CD4-positive, alpha-beta T cell (primary cell): Measurements from ENCODE around the gene HJURP. TPM values are rescaled to one million over a fixed set of nuclear protein-coding genes. Genes with fewer than 3 reads are reported as not detected.
"Not testable (repeated sequence)": the region's sequence is repeated elsewhere in the genome, so short reads cannot be mapped to it uniquely, and the experiment has no call there.

ENCODE experiments used
- ATAC-seq: fragments of 200-7000 bp; cut with Tn5 transposase; one replicate; pipeline ENCODE4 v1.10.0; 2022; ENCODE audit warnings: mild to moderate bottlenecking; ENCODE audit not compliant: poor library complexity
- CTCF ChIA-PET: fragments of 350-600 bp; sonication (Branson Sonifier 250); formaldehyde crosslinking; loops from one replicate; lab custom pipeline; 2021; ENCODE audit warnings: antibody characterized with exemption, inconsistent platforms; lab: Charles Lee
- POLR2A ChIA-PET: fragments of 350-600 bp; sonication (Branson Sonifier 250); formaldehyde crosslinking; loops from one replicate; lab custom pipeline; 2021; ENCODE audit warnings: antibody characterized with exemption, inconsistent platforms; lab: Charles Lee
- DNase-seq, 14 experiments: peaks; one replicate each; pipeline ENCODE4 v3.0.0-alpha.2; 2013 to 2020; ENCODE audit warnings: mixed read lengths in 2 of 14
- H3K27ac ChIP-seq, 2 donors: one replicate each; pipeline versions ENCODE4 v1.5.1 to v1.7.0; 2013; ENCODE audit warnings: low read length in 2 of 2, low read depth in 1 of 2, mild to moderate bottlenecking in 1 of 2
- H3K27me3 ChIP-seq, 2 experiments: 1 replicate in 1 of 2; 2 replicates in 1 of 2; pipeline versions ENCODE4 v1.6.1 to v1.7.0; 2013; ENCODE audit warnings: low read length in 2 of 2, control low read depth in 1 of 2, mild to moderate bottlenecking in 1 of 2, moderate library complexity in 1 of 2; ENCODE audit not compliant: insufficient read depth in 2 of 2, control insufficient read depth in 1 of 2
- H3K36me3 ChIP-seq: one replicate; pipeline ENCODE4 v1.6.1; 2013; ENCODE audit warnings: low read length, control low read depth; ENCODE audit not compliant: insufficient read depth
- H3K4me1 ChIP-seq: one replicate; pipeline ENCODE4 v1.6.1; 2013; ENCODE audit warnings: low read length, control low read depth; ENCODE audit not compliant: insufficient read depth
- H3K4me3 ChIP-seq: one replicate; pipeline ENCODE4 v1.5.1; 2013; ENCODE audit warnings: mild to moderate bottlenecking, low read length, moderate library complexity
- H3K9me3 ChIP-seq, 2 experiments: 1 replicate in 1 of 2; 2 replicates in 1 of 2; pipeline versions ENCODE4 v1.6.1 to v1.7.0; 2013; ENCODE audit warnings: low read length in 2 of 2, mild to moderate bottlenecking in 2 of 2, control low read depth in 1 of 2, moderate library complexity in 1 of 2; ENCODE audit not compliant: control insufficient read depth in 1 of 2, insufficient read depth in 1 of 2
- H3K27ac Mint-ChIP-seq: one replicate; pipeline ENCODE4 v1.8.0; 2020; ENCODE audit warnings: mixed read lengths
- H3K27me3 Mint-ChIP-seq: one replicate; pipeline ENCODE4 v1.8.0; 2021; ENCODE audit warnings: mixed read lengths
- H3K36me3 Mint-ChIP-seq: one replicate; pipeline ENCODE4 v1.8.0; 2021; ENCODE audit warnings: low read depth, mixed read lengths
- H3K4me1 Mint-ChIP-seq: one replicate; pipeline ENCODE4 v1.8.0; 2021; ENCODE audit warnings: low read depth, mixed read lengths
- H3K4me3 Mint-ChIP-seq: one replicate; pipeline ENCODE4 v1.8.0; 2020; ENCODE audit warnings: mild to moderate bottlenecking, mixed read lengths
- H3K9me3 Mint-ChIP-seq: one replicate; pipeline ENCODE4 v1.8.0; 2020; ENCODE audit warnings: mixed read lengths
- intact Hi-C, 2 experiments: fragments of 100-400 bp; cut with DNase I in 1 of 2; cut with micrococcal nuclease in 1 of 2; formaldehyde crosslinking; loops; one replicate each; pipeline versions ENCODE4 v1.15.1 to v1.9.0; 2023 to 2025; cut with DNase I, micrococcal nuclease
- total RNA-seq, 174 experiments: library from RNA in 2 of 174; stranded (reverse) in 2 of 174; gene quantifications; one replicate each; pipeline ENCODE4 v1.2.3 and lab custom pipeline; 2021 to 2026
- TF ChIP-seq, protein P1 (sequence below): fragments of 200-600 bp; IDR thresholded peaks from one replicate; pipeline ENCODE4 v1.8.0; 2022; ENCODE audit warnings: antibody characterized with exemption, mild to moderate bottlenecking

The HJURP gene
- total RNA-seq, 2 experiments from 2014 or later: 0.22 to 0.25 TPM

DNA sequence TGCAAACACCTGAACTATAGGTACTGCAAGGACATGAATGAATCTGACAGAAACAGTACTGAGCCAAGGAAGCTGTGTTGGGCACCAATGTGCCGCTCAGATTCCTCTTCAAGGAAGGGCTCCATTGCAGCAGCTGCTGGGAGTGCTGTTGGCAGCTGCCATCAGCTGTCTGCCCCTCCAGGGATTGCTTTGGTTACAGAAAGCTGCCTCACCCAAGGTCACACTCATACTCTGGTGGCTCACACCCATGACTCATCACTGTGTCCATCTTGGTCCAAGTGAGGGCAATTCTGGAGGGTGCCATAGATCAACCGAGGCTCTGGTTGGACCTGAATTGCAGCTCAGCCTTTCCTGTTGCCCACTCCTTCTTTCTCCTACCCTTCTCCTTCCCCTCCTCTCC, 38.5 kb upstream of the HJURP start:
- no peak for DNase-seq
- ChIA-PET CTCF (no interaction called here), POLR2A (no interaction called here)
- no peaks in the 10 kb centered on the region for H3K36me3 Mint-ChIP-seq
- H3K27ac Mint-ChIP-seq: no peak overlapping the region
- Histone ChIP-seq H3K27me3 (peaks cover 10 to 14% of the 10 kb centered on the region in 2 experiments), H3K4me3 (no peak overlapping the region), H3K4me1 (no peaks in the 10 kb centered on the region), H3K27ac (no peak overlapping the region), H3K9me3 (no peaks in the 10 kb centered on the region), H3K36me3 (no peaks in the 10 kb centered on the region)
- ATAC-seq: no peak
- H3K9me3 Mint-ChIP-seq: no peaks in the 10 kb centered on the region
- peaks cover 51% of the 10 kb centered on the region for H3K27me3 Mint-ChIP-seq
- TF ChIP-seq, protein P1, sequence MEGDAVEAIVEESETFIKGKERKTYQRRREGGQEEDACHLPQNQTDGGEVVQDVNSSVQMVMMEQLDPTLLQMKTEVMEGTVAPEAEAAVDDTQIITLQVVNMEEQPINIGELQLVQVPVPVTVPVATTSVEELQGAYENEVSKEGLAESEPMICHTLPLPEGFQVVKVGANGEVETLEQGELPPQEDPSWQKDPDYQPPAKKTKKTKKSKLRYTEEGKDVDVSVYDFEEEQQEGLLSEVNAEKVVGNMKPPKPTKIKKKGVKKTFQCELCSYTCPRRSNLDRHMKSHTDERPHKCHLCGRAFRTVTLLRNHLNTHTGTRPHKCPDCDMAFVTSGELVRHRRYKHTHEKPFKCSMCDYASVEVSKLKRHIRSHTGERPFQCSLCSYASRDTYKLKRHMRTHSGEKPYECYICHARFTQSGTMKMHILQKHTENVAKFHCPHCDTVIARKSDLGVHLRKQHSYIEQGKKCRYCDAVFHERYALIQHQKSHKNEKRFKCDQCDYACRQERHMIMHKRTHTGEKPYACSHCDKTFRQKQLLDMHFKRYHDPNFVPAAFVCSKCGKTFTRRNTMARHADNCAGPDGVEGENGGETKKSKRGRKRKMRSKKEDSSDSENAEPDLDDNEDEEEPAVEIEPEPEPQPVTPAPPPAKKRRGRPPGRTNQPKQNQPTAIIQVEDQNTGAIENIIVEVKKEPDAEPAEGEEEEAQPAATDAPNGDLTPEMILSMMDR: no peak
- H3K4me3 Mint-ChIP-seq: no peak overlapping the region
- H3K4me1 Mint-ChIP-seq: no peaks in the 10 kb centered on the region
- intact Hi-C loops: no loop called here

DNA sequence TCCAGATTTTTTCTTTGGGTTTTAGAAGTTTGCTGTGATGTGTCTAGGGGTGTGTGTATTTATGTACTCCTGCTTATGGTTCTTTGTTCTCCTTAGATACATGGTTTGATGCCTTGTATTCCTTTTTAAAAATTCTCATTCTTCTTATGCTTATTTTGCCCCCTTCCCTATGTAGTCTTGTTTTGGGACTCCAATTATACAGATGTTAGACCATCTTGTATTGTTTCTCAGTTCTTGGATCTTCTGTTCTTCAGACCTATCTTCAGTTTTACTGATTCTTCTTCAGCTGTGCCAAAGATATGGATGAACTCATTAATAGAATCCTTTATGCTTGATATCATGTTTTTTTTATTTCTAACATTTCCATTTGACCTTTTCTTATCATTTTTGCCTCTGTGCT, 28.0 kb upstream of the HJURP start:
- Mint-ChIP-seq H3K27ac (no peak overlapping the region), H3K9me3 (peaks cover 17% of the 10 kb centered on the region), H3K27me3 (peaks cover 52% of the 10 kb centered on the region), H3K4me1 (no peaks in the 10 kb centered on the region), H3K36me3 (no peaks in the 10 kb centered on the region), H3K4me3 (no peak overlapping the region)
- H3K27ac ChIP-seq: no peak overlapping the region
- no peak for ATAC-seq
- DNase-seq: no peak
- no peaks in the 10 kb centered on the region for H3K4me1 ChIP-seq
- no peak overlapping the region for H3K4me3 ChIP-seq
- H3K36me3 ChIP-seq: no peaks in the 10 kb centered on the region
- TF ChIP-seq, protein P1: no peak
- CTCF ChIA-PET: no interaction called here
- POLR2A ChIA-PET: no interaction called here
- intact Hi-C loops: no loop called here
- peaks cover 5 to 7% of the 10 kb centered on the region in 2 experiments for H3K27me3 ChIP-seq
- H3K9me3 ChIP-seq: peaks cover 4 to 17% of the 10 kb centered on the region in 2 experiments

DNA sequence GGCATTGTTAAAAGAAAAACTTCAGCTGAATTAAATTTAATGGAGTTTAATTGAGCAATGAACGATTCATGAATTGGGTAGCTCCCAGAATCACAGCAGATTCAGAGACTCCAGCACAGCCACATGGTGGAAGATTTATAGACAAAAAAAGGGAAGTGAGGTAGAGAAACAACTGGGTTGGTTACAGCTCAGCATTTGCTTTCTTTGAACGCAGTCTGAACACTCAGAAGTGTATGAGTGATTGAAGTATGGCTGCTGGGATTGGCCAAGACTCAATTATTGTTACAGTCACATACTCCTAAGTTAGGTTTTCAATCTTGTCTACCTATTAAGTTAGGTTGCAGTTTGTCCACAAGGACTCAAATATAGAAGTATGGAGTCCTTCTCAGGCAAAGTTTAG, 17.8 kb upstream of the HJURP start:
- H3K9me3 ChIP-seq, H3K4me1 ChIP-seq, H3K4me3 ChIP-seq, H3K36me3 ChIP-seq, H3K4me3 Mint-ChIP-seq, POLR2A ChIA-PET, H3K27ac Mint-ChIP-seq, intact Hi-C loops, DNase-seq, ATAC-seq, H3K27ac ChIP-seq: not testable (repeated sequence)
- peaks cover 13% of the 10 kb centered on the region for H3K9me3 Mint-ChIP-seq
- peaks cover 54% of the 10 kb centered on the region for H3K27me3 Mint-ChIP-seq
- H3K4me1 Mint-ChIP-seq: peaks cover 13% of the 10 kb centered on the region
- H3K36me3 Mint-ChIP-seq: peaks cover 14% of the 10 kb centered on the region
- CTCF ChIA-PET: interaction anchor here (1.0 kb wide), 1 partner anchor 14 kb away, joined by 3 read pairs; no protein-coding TSS in a partner anchor
- H3K27me3 ChIP-seq: peaks cover 5 to 22% of the 10 kb centered on the region in 2 experiments

DNA sequence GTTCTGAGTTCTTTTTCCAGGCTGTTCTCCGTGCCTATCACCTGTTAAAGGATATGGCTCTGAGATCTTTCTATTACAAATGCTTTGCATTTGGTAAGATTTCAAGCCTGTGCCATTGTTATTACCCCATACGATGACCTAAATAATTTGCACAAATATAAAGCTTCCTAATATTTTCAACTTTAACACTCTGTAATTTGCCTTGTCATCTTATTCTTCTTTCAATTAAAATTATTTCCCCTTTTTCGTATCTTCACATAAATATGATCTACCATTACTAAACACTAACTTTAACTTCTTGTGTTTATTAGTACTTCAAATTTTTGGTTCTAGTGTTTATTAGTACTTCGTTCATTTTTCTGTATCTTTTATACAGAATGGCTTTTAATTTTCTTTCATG, 17.1 kb upstream of the HJURP start:
- Histone ChIP-seq H3K4me3 (no peak overlapping the region), H3K9me3 (peaks cover 5 to 15% of the 10 kb centered on the region in 2 experiments), H3K27me3 (peaks cover 5 to 20% of the 10 kb centered on the region in 2 experiments), H3K4me1 (peaks cover 6% of the 10 kb centered on the region), H3K27ac (no peak overlapping the region), H3K36me3 (no peaks in the 10 kb centered on the region)
- intact Hi-C loops: no loop called here
- H3K36me3 Mint-ChIP-seq: peaks cover 14% of the 10 kb centered on the region
- ChIA-PET CTCF (interaction anchor here (1.0 kb wide), 1 partner anchor 13 kb away, joined by 3 read pairs; no protein-coding TSS in a partner anchor), POLR2A (interaction anchor here (0.7 kb wide), 1 partner anchor 673 kb away, joined by 3 read pairs; no protein-coding TSS in a partner anchor)
- TF ChIP-seq, protein P1: no peak
- H3K27me3 Mint-ChIP-seq: peaks cover 51% of the 10 kb centered on the region
- H3K4me1 Mint-ChIP-seq: peaks cover 13% of the 10 kb centered on the region
- no peak overlapping the region for H3K27ac Mint-ChIP-seq
- no peak for DNase-seq
- H3K4me3 Mint-ChIP-seq: peak overlapping the region; percentile 1
- H3K9me3 Mint-ChIP-seq: peaks cover 13% of the 10 kb centered on the region
- ATAC-seq: no peak
